Caco-2 (cell line): ENCODE data around the gene ABCB11. TPM values are rescaled to one million over a fixed set of nuclear protein-coding genes. Genes with fewer than 3 reads are reported as not detected.

ENCODE experiments used
- BruUV-seq: library from RNA; stranded (reverse); fragments of 400-500 nt; replicated peaks from 2 replicates; lab custom pipeline; 2021; lab: Mats Ljungman, UMichigan
- CTCF ChIA-PET: fragments of 300-600 bp; sonication (Branson Sonifier 250); formaldehyde crosslinking; loops from one replicate; lab custom pipeline; 2022; ENCODE audit warnings: antibody characterized with exemption; lab: Charles Lee
- POLR2A ChIA-PET: fragments of 300-600 bp; sonication (Branson Sonifier 250); formaldehyde crosslinking; loops from one replicate; lab custom pipeline; 2022; ENCODE audit warnings: antibody characterized with exemption; lab: Charles Lee
- DNase-seq, 2 experiments: peaks; one replicate each; pipeline versions ENCODE4 v3.0.0 to v3.0.0-alpha.2; 2020 to 2022
- H3K27me3 ChIP-seq: replicated peaks from 2 replicates; pipeline ENCODE4 v1.6.0; 2011; ENCODE audit warnings: low read length; ENCODE audit not compliant: control insufficient read depth, insufficient read depth
- H3K36me3 ChIP-seq: 2 replicates; pipeline ENCODE4 v1.5.1; 2011; ENCODE audit warnings: low read length; ENCODE audit not compliant: control insufficient read depth, insufficient read depth
- H3K4me1 ChIP-seq: fragments of 250-450 bp; sonication (Bioruptor Pico); 2 replicates; pipeline ENCODE4 v1.5.1; 2020; ENCODE audit warnings: mild to moderate bottlenecking
- H3K4me3 ChIP-seq: 2 replicates; pipeline ENCODE4 v1.5.1; 2011; ENCODE audit warnings: low read depth, mild to moderate bottlenecking, control low read depth, low read length
- H3K9me3 ChIP-seq: fragments of 250-450 bp; sonication (Bioruptor Pico); 2 replicates; pipeline ENCODE4 v1.5.1; 2020; ENCODE audit warnings: mild to moderate bottlenecking, moderate library complexity
- H3K27ac Mint-ChIP-seq: one replicate; pipeline ENCODE4 v1.8.0; 2022; ENCODE audit warnings: mixed read lengths; ENCODE audit not compliant: unreplicated experiment
- H3K27me3 Mint-ChIP-seq: one replicate; pipeline ENCODE4 v1.8.0; 2022; ENCODE audit warnings: mixed read lengths; ENCODE audit not compliant: insufficient read depth, unreplicated experiment
- H3K36me3 Mint-ChIP-seq: one replicate; pipeline ENCODE4 v1.8.0; 2022; ENCODE audit warnings: mild to moderate bottlenecking, mixed read lengths; ENCODE audit not compliant: insufficient read depth, unreplicated experiment
- H3K4me1 Mint-ChIP-seq: one replicate; pipeline ENCODE4 v1.8.0; 2022; ENCODE audit warnings: low read depth, mixed read lengths; ENCODE audit not compliant: unreplicated experiment
- H3K4me3 Mint-ChIP-seq: one replicate; pipeline ENCODE4 v1.8.0; 2022; ENCODE audit warnings: mild to moderate bottlenecking, moderate library complexity, mixed read lengths; ENCODE audit not compliant: unreplicated experiment
- H3K9me3 Mint-ChIP-seq: one replicate; pipeline ENCODE4 v1.8.0; 2022; ENCODE audit warnings: mixed read lengths; ENCODE audit not compliant: unreplicated experiment
- intact Hi-C: fragments of 100-400 bp; cut with micrococcal nuclease; formaldehyde crosslinking; loops from one replicate; pipeline ENCODE4 v1.10.0; 2022; ENCODE audit not compliant: unreplicated experiment
- total RNA-seq: library from RNA; stranded (reverse); gene quantifications from 2 replicates; pipeline ENCODE4 v1.2.3, GENCODE V29; 2022
- TF ChIP-seq, protein P1 (sequence below), 2 experiments: fragments of 200-600 bp in 1 of 2; IDR thresholded peaks; 1 replicate in 1 of 2; 2 replicates in 1 of 2; pipeline versions ENCODE4 v1.5.1 to v1.8.0; 2011 to 2022; ENCODE audit warnings: antibody characterized with exemption in 1 of 2, control low read depth in 1 of 2, inconsistent platforms in 1 of 2, low read depth in 1 of 2, low read length in 1 of 2, mild to moderate bottlenecking in 1 of 2, moderate library complexity in 1 of 2; ENCODE audit not compliant: insufficient read depth in 1 of 2, severe bottlenecking in 1 of 2, unreplicated experiment in 1 of 2

The ABCB11 gene
- total RNA-seq, 1 experiment from 2014 or later, result not detected

DNA sequence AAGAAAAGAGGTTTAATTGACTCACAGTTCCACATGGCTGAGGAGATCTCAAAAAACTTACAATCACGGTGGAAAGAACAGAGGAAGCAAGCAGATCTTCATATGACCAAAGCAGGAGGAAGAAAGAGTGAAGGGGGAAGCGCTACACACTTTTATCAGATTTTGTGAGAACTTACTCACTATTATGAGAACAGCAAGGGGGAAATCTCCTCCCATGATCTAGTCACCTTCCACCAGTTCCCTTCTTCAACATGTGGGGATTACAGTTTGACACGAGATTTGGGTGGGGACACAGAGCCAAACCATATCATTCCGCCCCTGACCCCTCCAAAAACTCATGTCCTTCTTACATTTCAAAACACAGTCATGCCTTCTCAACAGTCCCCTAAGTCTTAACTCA lies 75.8 kb downstream of the ABCB11 start:
- POLR2A ChIA-PET, result no interaction called here
- no peaks in the 10 kb centered on the region for H3K4me1 Mint-ChIP-seq
- Histone ChIP-seq H3K4me1 (no peaks in the 10 kb centered on the region), H3K36me3 (no peaks in the 10 kb centered on the region), H3K27me3 (no peaks in the 10 kb centered on the region; the same call in 1 of the 2 replicates), H3K9me3 (no peaks in the 10 kb centered on the region), H3K4me3 (no peak overlapping the region)
- H3K27me3 Mint-ChIP-seq, result peaks cover 11% of the 10 kb centered on the region
- intact Hi-C loops, result no loop called here
- H3K9me3 Mint-ChIP-seq, result peaks cover 19% of the 10 kb centered on the region
- no peak for DNase-seq
- H3K27ac Mint-ChIP-seq, result no peak overlapping the region
- H3K36me3 Mint-ChIP-seq, result no peaks in the 10 kb centered on the region
- TF ChIP-seq, protein P1, sequence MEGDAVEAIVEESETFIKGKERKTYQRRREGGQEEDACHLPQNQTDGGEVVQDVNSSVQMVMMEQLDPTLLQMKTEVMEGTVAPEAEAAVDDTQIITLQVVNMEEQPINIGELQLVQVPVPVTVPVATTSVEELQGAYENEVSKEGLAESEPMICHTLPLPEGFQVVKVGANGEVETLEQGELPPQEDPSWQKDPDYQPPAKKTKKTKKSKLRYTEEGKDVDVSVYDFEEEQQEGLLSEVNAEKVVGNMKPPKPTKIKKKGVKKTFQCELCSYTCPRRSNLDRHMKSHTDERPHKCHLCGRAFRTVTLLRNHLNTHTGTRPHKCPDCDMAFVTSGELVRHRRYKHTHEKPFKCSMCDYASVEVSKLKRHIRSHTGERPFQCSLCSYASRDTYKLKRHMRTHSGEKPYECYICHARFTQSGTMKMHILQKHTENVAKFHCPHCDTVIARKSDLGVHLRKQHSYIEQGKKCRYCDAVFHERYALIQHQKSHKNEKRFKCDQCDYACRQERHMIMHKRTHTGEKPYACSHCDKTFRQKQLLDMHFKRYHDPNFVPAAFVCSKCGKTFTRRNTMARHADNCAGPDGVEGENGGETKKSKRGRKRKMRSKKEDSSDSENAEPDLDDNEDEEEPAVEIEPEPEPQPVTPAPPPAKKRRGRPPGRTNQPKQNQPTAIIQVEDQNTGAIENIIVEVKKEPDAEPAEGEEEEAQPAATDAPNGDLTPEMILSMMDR (IDR thresholded peaks at IDR 0.05; ENCODE audit: insufficient read depth in 1 of 2, low read depth in 1 of 2, low read length in 1 of 2, severe bottlenecking in 1 of 2, unreplicated experiment in 1 of 2), result no peak
- CTCF ChIA-PET, result no interaction called here
- BruUV-seq, result no TSS peak
- H3K4me3 Mint-ChIP-seq, result no peak overlapping the region

DNA sequence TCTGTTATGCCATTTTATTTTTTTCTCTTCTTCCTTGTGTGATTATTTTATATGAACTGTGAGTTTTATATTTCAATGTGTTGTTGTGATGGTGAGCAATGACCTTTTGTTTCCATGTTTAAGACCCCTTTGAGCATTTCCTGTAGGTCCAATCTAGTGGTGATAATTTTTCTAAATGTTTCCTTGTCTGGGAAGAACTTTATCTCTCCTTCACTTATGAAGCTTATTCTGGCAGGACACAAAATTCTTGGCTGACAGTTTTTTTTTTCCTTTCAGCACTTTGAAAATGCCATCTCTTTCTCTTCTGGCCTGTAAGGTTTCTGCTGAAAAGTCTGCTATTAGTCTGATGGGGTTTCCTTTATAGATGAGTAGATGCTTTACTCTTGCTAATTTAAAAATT lies 76.9 kb downstream of the ABCB11 start:
- H3K4me1 Mint-ChIP-seq, result no peaks in the 10 kb centered on the region
- Histone ChIP-seq H3K27me3 (no peaks in the 10 kb centered on the region; the same call in 1 of the 2 replicates), H3K36me3 (no peaks in the 10 kb centered on the region), H3K4me1 (no peaks in the 10 kb centered on the region), H3K4me3 (no peak overlapping the region), H3K9me3 (no peaks in the 10 kb centered on the region)
- no peak overlapping the region for H3K27ac Mint-ChIP-seq
- intact Hi-C loops, result no loop called here
- CTCF ChIA-PET, result no interaction called here
- peaks cover 11% of the 10 kb centered on the region for H3K27me3 Mint-ChIP-seq
- H3K4me3 Mint-ChIP-seq, result no peak overlapping the region
- peaks cover 19% of the 10 kb centered on the region for H3K9me3 Mint-ChIP-seq
- DNase-seq, result no peak
- POLR2A ChIA-PET, result no interaction called here
- no peaks in the 10 kb centered on the region for H3K36me3 Mint-ChIP-seq
- TF ChIP-seq, protein P1 (IDR thresholded peaks at IDR 0.05; ENCODE audit: insufficient read depth in 1 of 2, low read depth in 1 of 2, low read length in 1 of 2, severe bottlenecking in 1 of 2, unreplicated experiment in 1 of 2), result no peak
- no TSS peak for BruUV-seq

DNA sequence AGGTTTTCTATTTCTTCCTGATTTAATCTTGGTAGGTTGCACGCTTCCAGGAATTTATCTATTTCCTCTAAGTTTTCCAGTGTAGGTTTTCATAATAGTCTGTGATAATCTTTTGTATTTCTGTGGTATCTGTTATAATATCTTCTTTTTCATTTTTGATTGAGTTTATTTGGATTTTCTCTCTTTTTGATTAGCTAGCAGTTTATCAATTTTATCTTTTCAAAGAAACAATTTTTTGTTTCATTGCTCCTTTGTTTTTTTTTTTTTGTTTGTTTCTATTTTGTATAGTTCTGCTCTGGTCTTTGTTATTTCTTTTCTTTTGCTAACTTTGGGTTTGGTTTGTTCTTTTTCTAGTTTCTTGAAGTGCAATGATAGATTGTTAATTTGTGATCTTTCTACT lies 78.7 kb downstream of the ABCB11 start:
- no peaks in the 10 kb centered on the region for H3K36me3 ChIP-seq
- Mint-ChIP-seq H3K36me3 (no peaks in the 10 kb centered on the region), H3K27ac (no peak overlapping the region), H3K4me1 (no peaks in the 10 kb centered on the region), H3K27me3 (peaks cover 11% of the 10 kb centered on the region), H3K4me3 (no peak overlapping the region), H3K9me3 (peaks cover 19% of the 10 kb centered on the region)
- DNase-seq, result no peak
- POLR2A ChIA-PET, result no interaction called here
- BruUV-seq, result no TSS peak
- CTCF ChIA-PET, result no interaction called here
- intact Hi-C loops, result no loop called here
- TF ChIP-seq, protein P1 (IDR thresholded peaks at IDR 0.05; ENCODE audit: insufficient read depth in 1 of 2, low read depth in 1 of 2, low read length in 1 of 2, severe bottlenecking in 1 of 2, unreplicated experiment in 1 of 2), result no peak
- no peak overlapping the region for H3K4me3 ChIP-seq
- H3K9me3 ChIP-seq, result no peaks in the 10 kb centered on the region
- H3K4me1 ChIP-seq, result no peaks in the 10 kb centered on the region
- H3K27me3 ChIP-seq, result no peaks in the 10 kb centered on the region; the same call in 1 of the 2 replicates
